Left forelimb (tissue), 1 donor: ENCODE data around the gene INPP4A.

Experiments
- DNase-seq: peaks from one replicate; pipeline ENCODE4 v3.0.0-alpha.2; 2018; ENCODE audit warnings: low spot score

Gene INPP4A

DNA sequence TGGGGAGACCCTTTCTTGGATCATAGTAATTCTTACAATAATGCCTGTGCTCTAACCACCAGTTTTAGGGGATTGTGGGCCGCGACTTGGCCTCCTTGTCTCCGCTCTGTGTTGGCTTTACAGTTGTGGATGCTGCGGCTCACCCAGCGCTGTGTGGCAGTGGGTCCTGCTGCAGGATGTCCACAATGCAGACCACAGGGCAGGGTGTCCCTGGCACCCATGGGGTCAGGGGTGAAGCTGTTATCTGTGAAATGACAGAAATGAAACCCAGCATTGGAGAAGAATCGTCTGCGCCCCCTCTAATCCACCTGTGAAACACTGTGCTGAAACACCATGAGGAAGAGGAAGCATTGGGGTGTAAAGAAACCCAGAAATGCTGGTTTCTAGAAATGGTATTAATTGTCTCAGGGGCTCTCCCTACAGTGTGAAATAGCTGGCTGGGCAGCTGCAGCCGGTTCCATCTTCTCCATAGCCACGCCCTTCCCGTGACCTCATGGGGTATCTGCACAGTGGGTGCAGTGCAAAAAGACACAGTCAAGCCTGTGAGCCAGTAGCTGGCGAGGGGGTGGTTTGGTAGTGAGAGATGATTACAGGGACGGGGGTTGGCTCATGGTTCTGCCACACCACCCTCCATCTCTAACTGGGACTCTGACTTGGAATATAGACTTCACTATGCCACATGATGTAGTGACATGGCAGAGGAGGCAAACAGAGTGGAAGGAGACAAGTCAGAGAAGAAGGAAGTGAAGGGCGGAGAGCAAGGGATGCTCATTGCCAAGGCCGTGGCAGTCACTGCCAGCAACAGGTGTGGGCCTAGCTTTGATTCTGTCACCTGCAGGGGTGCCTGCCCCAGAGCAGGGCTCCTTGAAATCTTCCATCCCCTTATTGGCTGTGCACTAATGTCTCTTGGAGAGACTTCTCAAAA is 16.2 kb downstream of the INPP4A start:
- no peak for DNase-seq

DNA sequence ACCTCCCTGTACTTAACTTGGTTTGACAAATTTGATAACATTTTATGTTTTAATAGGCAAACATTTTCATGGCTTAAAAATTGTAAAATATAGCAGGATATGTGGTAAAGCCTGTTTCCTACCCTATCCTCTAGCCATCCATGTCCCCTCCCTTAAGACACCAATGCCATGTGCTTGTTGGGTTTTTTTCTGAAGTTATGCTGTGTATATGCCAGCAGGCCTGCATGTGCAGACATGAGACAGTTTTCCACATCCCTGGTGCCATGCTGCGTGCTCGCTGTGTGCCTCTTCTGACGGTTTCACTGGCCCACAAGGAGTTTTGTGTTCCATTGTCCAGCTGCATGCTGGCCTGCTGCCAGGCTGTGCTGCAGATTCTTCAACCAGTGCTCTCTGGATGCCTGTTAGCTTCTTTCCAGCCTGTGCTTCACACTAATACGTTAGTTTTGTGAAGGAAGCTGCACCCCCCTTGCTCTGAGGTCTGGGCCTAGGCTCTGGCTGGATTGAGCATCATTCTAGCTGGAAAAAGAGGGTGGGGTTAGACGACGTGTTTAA is 16.9 kb downstream of the INPP4A start:
- no peak for DNase-seq

DNA sequence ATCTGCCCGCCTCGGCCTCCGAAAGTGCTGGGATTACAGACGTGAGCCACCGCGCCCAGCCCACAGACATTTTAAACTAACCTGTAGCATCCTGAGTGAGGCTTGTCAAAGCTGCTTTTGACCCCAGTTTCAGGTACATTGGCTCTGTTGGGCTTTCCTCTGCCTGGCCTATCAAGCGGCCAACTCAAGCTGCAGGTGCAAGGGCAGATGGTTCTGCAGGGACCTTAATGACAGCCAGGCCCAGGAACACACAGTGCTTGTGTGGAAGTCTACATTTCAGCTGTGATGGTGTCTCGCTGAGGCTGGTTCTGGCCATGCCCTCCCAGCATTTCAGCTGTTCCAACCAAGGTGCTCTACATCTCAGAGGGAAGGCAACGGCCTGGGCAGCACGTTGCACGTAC is 18.4 kb downstream of the INPP4A start:
- no peak for DNase-seq

GRCh38 chr2:98463551-98463971 is 18.9 kb downstream of the INPP4A start:
- no peak for DNase-seq

GRCh38 chr2:98463988-98464771 is 19.5 kb downstream of the INPP4A start:
- no peak for DNase-seq

GRCh38 chr2:98464772-98465310 is 20.2 kb downstream of the INPP4A start:
- no peak for DNase-seq

DNA sequence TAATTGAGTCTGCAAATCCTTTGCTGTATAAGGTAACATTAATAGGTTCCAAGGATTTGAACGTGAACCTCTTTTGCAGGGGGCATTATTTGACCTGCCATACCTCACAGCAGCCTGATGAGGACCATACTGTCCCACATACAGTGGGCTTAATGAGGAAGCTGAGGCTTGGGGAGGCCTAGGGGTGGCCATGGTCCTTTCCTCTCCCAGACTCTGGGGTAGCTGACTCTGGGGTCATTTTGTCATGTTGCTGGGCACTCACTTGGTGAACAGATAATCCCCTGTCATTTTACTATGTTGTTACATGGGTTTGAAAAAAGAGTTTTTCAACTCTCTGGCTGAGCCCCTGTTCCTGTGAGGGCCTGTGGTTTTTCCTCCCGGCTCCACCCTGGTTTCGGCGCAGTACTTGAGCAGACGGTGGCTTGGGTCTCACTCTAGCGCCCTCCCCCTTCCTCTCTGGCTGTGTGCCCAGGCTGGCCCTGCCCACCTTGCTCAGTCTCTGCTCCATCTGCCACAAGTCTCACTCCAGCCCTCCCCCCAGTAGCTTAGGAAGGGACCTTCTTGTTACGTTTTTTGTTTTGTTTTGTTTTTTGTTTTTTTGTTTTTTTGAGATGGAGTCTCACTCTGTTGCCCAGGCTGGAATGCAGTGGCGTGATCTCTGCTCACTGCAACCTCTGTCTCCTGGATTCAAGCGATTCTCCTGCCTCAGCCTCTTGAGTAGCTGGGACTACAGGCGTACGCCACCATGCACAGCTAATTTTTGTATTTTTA is 21.0 kb downstream of the INPP4A start:
- DNase-seq: peak; percentile 84

GRCh38 chr2:98467082-98467536 is 22.5 kb downstream of the INPP4A start:
- DNase-seq: peak; percentile 49

DNA sequence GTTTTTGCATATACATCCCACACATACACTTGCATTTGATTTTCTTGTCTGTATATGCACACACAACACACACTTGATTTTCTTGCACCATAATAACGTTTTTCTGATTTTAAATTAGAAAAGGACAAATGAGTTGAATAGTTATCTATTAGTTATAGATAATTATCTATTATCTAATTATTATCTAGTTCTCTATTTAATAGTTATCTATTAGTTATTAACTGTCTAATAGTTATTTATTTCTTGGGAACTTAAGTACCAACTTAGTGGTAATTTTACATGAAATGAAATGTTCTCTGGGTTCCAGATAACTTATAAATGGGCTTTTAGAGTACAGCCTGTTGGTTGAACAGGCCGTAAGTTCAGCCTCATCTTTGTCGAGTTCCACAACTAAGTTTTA is 23.0 kb downstream of the INPP4A start:
- no peak for DNase-seq

- DNase-seq: no peak
Observed at GRCh38 chr2:98468621-98469236, 24.1 kb downstream of the INPP4A start.

DNA sequence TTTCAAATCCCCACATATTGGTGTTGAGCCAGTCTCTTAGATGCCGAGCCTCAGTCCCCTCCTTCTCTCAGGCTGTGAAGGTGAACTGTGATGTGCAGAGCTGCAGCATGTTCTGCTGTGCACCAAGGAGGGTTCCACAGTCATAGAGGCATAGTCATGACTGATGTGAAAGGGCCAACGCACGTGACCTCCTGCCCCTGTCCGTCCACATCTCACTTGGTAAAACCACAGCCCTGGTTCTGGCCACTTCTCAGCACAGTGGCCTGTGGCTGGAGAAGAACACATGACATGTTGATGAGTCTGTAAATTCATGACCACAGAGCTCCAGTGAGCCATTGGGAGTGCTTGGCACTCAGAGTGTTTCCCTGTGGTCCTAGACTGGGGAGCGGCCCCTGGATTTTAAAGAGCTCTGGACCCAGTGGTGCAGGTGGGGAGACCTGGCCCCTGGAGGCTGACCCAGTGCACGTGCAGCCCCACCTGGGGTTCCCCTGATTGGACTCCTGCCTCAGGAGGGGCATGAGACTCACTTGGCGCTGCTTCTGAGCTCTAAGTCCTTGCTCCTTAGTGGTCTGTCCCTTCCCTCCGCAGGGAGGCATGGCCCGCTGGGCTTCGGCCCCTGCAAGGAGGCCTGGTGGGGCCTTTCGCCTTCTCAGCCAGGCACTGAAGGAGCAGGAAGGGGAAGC is 25.3 kb downstream of the INPP4A start:
- DNase-seq: no peak

DNA sequence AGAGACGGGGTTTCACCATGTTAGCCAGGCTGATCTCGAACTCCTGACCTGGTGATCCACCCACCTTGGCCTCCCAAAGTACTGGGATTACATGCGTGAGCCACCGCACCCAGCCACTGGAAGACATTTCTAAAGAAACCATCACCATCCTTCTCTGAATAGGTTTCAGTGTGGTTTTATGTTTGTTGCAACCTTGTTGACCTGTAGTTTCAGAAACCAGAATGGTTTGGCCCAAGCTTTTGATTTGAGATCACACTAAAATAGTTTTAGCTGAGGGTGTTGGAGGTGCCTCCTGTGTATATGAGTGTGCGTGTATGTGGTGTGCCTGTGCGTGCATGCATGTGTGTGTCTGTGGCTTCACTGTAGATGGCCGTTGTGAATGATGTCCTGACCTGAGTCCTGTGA is 26.2 kb downstream of the INPP4A start:
- no peak for DNase-seq

- no peak for DNase-seq
Observed at GRCh38 chr2:98471402-98472131, 26.9 kb downstream of the INPP4A start.

GRCh38 chr2:98472132-98472650 is 27.5 kb downstream of the INPP4A start:
- no peak for DNase-seq

DNA sequence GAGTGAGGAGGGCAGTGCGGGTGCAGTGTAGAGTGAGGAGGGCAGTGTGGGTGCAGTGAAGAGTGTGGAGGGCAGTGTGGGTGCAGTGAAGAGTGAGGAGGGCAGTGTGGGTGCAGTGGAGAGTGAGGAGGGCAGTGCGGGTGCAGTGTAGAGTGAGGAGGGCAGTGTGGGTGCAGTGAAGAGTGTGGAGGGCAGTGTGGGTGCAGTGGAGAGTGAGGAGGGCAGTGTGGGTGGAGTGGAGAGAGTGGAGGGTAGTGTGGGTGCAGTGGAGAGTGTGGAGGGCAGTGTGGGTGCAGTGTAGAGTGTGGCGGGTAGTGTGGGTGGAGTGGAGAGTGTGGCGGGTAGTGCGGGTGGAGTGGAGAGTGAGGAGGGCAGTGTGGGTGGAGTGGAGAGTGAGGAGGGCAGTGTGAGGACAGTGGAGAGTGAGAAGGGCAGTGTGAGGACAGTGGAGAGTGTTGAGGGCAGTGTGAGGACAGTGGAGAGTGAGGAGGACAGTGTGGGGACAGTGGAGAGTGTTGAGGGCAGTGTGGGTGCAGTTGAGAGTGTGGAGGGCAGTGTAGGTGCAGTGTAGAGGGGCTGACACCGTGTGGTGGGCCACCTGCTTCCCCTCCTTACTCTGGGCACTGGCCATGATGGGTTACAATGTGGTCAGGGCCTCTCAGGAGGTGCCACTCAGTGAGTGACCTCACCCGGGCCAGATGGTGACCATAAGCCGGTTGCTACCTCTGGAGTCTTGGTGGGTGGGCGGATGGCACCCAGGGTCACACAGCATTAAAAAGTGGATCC is 28.5 kb downstream of the INPP4A start:
- no peak for DNase-seq

GRCh38 chr2:98473995-98474780 is 29.5 kb downstream of the INPP4A start:
- DNase-seq: no peak

DNA sequence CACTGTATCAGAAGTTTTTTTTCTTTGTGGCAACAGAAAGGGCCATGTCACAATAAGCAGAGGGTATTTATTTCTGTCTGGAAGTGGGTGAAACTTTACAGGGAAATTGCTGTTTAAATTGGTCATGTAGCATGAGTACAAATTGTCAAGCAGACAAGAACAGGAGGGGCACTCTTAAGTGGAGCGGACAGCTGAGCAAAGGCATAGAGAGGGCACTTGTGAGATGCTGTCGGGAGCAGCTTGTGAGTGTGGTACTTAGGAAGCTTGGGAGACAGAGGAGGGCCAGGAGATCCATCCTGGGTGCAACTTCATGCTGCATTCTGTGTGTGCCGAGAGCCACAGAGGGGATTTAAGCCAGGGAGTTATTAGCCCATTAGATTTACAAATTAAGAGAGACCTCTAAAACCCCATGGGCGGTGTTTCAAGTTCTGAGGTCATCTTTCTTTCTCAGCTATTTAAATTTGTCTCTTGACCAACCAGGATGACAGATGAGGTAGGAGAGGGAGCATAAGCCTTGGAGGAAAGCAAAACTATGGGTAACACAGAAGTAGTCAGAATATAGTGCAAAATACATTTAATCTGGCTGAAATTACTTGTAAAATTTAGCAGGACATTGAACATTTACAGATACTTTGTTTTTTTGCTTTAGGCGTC is 30.4 kb downstream of the INPP4A start:
- no peak for DNase-seq
